ENCODE data around the gene PITPNC1. TPM values are rescaled to one million over a fixed set of nuclear protein-coding genes. Genes with fewer than 3 reads are reported as not detected.

PITPNC1 gene
- total and polyA plus RNA-seq, 2 of the 13 experiments (the other 11 are each of a cell fraction or from before 2014, with no cell fraction given): 4.1 to 5.7 TPM

DNA sequence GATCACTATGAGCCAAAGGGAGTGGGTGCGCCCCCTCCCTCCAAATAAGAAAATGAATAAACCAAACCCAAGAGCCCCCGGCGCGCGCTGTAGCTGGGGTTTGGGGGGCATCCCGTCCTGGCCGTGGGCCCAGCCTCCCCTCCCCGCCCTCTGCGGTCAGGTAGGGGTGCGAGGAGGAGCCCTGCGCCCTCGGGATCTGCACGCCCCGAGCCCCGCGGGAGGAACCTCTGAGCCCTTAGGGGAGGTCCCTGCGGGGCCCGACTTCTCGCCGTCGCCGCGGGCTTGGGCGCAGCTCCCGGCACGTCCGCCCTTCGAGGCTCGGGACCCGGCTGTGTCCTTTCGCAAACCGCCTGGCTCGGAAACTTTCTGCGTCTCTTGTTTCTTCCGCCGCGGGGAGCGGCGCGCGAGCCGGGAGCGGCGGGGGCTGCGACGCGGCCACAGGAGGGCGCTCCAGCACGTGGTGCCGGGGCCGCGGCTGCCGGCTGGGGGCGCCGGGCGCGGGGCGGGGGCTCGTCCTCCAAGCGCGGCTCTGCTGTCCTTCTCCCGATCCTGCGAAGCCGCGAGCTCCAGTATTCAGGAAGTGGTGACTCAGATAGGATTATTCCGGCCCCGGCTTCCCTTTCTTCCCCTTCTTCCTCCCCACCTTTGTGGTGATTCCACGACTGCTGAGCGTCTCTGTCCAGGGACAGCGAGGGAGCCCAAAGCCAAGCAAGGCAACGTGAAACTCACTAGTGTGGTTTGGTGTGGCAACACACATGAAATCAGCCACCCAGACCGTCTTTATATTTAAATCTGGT is 1.6 kb downstream of the PITPNC1 start (continued):
- TF ChIP-seq, protein P1, sequence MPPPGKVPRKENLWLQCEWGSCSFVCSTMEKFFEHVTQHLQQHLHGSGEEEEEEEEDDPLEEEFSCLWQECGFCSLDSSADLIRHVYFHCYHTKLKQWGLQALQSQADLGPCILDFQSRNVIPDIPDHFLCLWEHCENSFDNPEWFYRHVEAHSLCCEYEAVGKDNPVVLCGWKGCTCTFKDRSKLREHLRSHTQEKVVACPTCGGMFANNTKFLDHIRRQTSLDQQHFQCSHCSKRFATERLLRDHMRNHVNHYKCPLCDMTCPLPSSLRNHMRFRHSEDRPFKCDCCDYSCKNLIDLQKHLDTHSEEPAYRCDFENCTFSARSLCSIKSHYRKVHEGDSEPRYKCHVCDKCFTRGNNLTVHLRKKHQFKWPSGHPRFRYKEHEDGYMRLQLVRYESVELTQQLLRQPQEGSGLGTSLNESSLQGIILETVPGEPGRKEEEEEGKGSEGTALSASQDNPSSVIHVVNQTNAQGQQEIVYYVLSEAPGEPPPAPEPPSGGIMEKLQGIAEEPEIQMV (CRISPR knock-in tag; IDR thresholded peaks at IDR 0.05; ENCODE audit: low read depth): peak; percentile 31; the same call in 1 of the 2 replicates
- no peak for TF ChIP-seq FOXA1 (IDR thresholded peaks at IDR 0.05)
- TF ChIP-seq FOXA1 (CRISPR knock-in tag; IDR thresholded peaks at IDR 0.05): no peak; the same call in 1 of the 2 replicates
- TF ChIP-seq MED1 (CRISPR knock-in tag; IDR thresholded peaks at IDR 0.05): peak; percentile 46; the same call in 1 of the 2 replicates
- no peak for TF ChIP-seq FOXK2 (IDR thresholded peaks at IDR 0.05)
- TF ChIP-seq MTA1 (CRISPR knock-in tag; IDR thresholded peaks at IDR 0.05; ENCODE audit: borderline replicate concordance): no peak
- TF ChIP-seq MYNN (CRISPR knock-in tag; IDR thresholded peaks at IDR 0.05; ENCODE audit: low read depth): no peak
- TF ChIP-seq ZNF552 (CRISPR knock-in tag; IDR thresholded peaks at IDR 0.05; ENCODE audit: borderline replicate concordance): 0 out of 2 replicates have a peak, but pooled peaks have one; percentile 80
- TF ChIP-seq ZNF180 (CRISPR knock-in tag; IDR thresholded peaks at IDR 0.05; ENCODE audit: borderline replicate concordance, low read depth): no peak
- TF ChIP-seq, protein P2, sequence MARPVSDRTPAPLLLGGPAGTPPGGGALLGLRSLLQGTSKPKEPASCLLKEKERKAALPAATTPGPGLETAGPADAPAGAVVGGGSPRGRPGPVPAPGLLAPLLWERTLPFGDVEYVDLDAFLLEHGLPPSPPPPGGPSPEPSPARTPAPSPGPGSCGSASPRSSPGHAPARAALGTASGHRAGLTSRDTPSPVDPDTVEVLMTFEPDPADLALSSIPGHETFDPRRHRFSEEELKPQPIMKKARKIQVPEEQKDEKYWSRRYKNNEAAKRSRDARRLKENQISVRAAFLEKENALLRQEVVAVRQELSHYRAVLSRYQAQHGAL (CRISPR knock-in tag; IDR thresholded peaks at IDR 0.05; ENCODE audit: not compliant biosample characterization): no peak
- TF ChIP-seq HES4 (CRISPR knock-in tag; IDR thresholded peaks at IDR 0.05; ENCODE audit: borderline replicate concordance): no peak; the same call in 1 of the 2 replicates
- no peak; the same call in 1 of the 2 replicates for TF ChIP-seq ZMAT3 (CRISPR knock-in tag; conservative IDR thresholded peaks at IDR 0.05)
- peak; percentile 89 for TF ChIP-seq MAZ (IDR thresholded peaks at IDR 0.05; ENCODE audit: borderline replicate concordance, low read depth, low read length)
- peak; percentile 96 for TF ChIP-seq MAZ (CRISPR knock-in tag; IDR thresholded peaks at IDR 0.05; ENCODE audit: low read depth)
- no peak for TF ChIP-seq U2AF1 (optimal IDR thresholded peaks at IDR 0.05; ENCODE audit: low read depth, low read length)
- no peak for TF ChIP-seq YEATS2 (CRISPR knock-in tag; IDR thresholded peaks at IDR 0.05; ENCODE audit: borderline replicate concordance)
- peak; percentile 61; the same call in 1 of the 2 replicates for TF ChIP-seq PHF8 (CRISPR knock-in tag; IDR thresholded peaks at IDR 0.05)
- peak; percentile 81 for TF ChIP-seq ZNF746 (CRISPR knock-in tag; IDR thresholded peaks at IDR 0.05)
- TF ChIP-seq ZBTB20 (CRISPR knock-in tag; IDR thresholded peaks at IDR 0.05; ENCODE audit: borderline replicate concordance, low read depth): no peak
- no peak; the same call in 1 of the 2 replicates for TF ChIP-seq ZNF768 (CRISPR knock-in tag; IDR thresholded peaks at IDR 0.05)
- no peak for TF ChIP-seq DNMT3B (CRISPR knock-in tag; conservative IDR thresholded peaks at IDR 0.05)
- no peak for TF ChIP-seq KLF11 (CRISPR knock-in tag; IDR thresholded peaks at IDR 0.05)
- TF ChIP-seq, protein P3, sequence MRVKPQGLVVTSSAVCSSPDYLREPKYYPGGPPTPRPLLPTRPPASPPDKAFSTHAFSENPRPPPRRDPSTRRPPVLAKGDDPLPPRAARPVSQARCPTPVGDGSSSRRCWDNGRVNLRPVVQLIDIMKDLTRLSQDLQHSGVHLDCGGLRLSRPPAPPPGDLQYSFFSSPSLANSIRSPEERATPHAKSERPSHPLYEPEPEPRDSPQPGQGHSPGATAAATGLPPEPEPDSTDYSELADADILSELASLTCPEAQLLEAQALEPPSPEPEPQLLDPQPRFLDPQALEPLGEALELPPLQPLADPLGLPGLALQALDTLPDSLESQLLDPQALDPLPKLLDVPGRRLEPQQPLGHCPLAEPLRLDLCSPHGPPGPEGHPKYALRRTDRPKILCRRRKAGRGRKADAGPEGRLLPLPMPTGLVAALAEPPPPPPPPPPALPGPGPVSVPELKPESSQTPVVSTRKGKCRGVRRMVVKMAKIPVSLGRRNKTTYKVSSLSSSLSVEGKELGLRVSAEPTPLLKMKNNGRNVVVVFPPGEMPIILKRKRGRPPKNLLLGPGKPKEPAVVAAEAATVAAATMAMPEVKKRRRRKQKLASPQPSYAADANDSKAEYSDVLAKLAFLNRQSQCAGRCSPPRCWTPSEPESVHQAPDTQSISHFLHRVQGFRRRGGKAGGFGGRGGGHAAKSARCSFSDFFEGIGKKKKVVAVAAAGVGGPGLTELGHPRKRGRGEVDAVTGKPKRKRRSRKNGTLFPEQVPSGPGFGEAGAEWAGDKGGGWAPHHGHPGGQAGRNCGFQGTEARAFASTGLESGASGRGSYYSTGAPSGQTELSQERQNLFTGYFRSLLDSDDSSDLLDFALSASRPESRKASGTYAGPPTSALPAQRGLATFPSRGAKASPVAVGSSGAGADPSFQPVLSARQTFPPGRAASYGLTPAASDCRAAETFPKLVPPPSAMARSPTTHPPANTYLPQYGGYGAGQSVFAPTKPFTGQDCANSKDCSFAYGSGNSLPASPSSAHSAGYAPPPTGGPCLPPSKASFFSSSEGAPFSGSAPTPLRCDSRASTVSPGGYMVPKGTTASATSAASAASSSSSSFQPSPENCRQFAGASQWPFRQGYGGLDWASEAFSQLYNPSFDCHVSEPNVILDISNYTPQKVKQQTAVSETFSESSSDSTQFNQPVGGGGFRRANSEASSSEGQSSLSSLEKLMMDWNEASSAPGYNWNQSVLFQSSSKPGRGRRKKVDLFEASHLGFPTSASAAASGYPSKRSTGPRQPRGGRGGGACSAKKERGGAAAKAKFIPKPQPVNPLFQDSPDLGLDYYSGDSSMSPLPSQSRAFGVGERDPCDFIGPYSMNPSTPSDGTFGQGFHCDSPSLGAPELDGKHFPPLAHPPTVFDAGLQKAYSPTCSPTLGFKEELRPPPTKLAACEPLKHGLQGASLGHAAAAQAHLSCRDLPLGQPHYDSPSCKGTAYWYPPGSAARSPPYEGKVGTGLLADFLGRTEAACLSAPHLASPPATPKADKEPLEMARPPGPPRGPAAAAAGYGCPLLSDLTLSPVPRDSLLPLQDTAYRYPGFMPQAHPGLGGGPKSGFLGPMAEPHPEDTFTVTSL (CRISPR knock-in tag; IDR thresholded peaks at IDR 0.05; ENCODE audit: borderline replicate concordance): no peak
